ENCODE data around the gene IDS.

Gene IDS

DNA sequence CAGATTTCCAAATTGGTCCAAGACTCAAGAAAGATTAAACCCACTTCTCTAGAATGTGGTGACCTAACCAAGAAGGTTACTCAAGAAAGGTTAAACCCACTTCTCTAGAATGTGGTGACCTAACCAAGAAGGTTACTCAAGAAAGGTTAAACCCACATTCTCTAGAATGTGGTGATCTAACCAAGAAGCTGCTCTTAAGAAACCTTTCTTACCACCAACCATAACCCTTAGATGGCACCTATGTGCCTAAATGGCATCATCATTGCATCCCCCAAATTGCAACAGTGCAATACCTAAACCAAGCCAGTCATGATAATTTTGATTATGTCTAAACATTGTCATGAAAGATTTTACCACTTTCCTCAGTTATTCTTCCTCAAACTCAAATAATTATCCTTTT, 49.2 kb downstream of the IDS start:
- no peak for DNase-seq

- no peak for DNase-seq
These were observed 50.9 kb downstream of the IDS start for GRCh38 chrX:149453906-149454822.

GRCh38 chrX:149453030-149453429, 52.1 kb downstream of the IDS start:
- no peak for DNase-seq

DNA sequence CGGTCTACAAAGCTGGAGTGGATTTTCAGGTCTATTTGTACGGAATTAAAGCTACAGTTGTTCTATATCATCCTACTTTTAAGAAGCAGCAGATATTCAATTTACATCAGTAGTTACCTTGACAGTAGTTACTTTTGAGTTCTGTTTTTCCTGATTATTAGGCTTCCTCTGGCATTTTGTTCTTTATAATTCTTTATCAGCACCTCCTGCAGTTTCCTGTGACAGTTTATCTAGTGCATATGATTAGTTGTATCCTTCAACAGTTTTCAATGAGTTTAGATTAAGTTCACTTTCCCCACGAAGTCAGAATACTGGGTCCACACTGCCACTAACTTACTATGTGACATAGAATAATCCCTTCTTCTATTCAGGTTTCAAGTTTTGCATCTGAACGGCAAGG, 71.7 kb downstream of the IDS start:
- no peak for DNase-seq

- DNase-seq, result no peak
These were observed 72.1 kb downstream of the IDS start for GRCh38 chrX:149433051-149433450.
